DOHH2 (cell line): ENCODE data around the gene ERP27.

ENCODE experiments used
- CTCF ChIP-seq: fragments of 200-600 bp; sonication (generic); IDR thresholded peaks from one replicate; pipeline ENCODE4 v1.5.1; 2014; ENCODE audit warnings: antibody characterized with exemption, mild to moderate bottlenecking, low read depth, low read length; ENCODE audit not compliant: poor library complexity, severe bottlenecking
- EZH2phosphoT487 ChIP-seq: fragments of 200-600 bp; sonication (generic); IDR thresholded peaks from 2 replicates; pipeline ENCODE4 v1.6.1; 2017; ENCODE audit warnings: borderline replicate concordance, mild to moderate bottlenecking, antibody characterized with exemption, low read length, moderate library complexity, mixed read lengths

GRCh38 chr12:14878488-14878887 lies 59.8 kb downstream of the ERP27 start:
- TF ChIP-seq CTCF (no peak), EZH2phosphoT487 (no peak)
